GM12891 (cell line): ENCODE measurements around the gene TMBIM1.

Source experiments
- POLR2A ChIP-seq: IDR thresholded peaks from 2 replicates; pipeline ENCODE4 v1.6.1; 2011; ENCODE audit warnings: low read depth, low read length, control low read depth
- TAF1 ChIP-seq: IDR thresholded peaks from 2 replicates; pipeline ENCODE4 v1.6.1; 2011; ENCODE audit warnings: low read depth, low read length, control low read depth

GRCh38 chr2:218263817-218264641 is 28.3 kb downstream of the TMBIM1 start:
- no peak for TF ChIP-seq TAF1
- no peak for TF ChIP-seq POLR2A
